HG03060 (cell line): Measurements from ENCODE around the gene OMG.
"Not testable (repeated sequence)": the region's sequence is repeated elsewhere in the genome, so short reads cannot be mapped to it uniquely, and the experiment has no call there.

ENCODE experiments used
- ATAC-seq: cut with Tn5 transposase; IDR thresholded peaks from one replicate; pipeline ENCODE4 v1.9.1; 2021; ENCODE audit warnings: low read depth, moderate number of reproducible peaks; ENCODE audit not compliant: unreplicated experiment

OMG gene

GRCh38 chr17:31266042-31266441 lies 31.0 kb downstream of the OMG start:
- ATAC-seq: no peak

GRCh38 chr17:31262923-31263322 lies 34.1 kb downstream of the OMG start:
- not testable (repeated sequence) for ATAC-seq

- ATAC-seq: no peak
These were observed 35.4 kb downstream of the OMG start for GRCh38 chr17:31261601-31262000.

- no peak for ATAC-seq
These were observed 36.9 kb downstream of the OMG start for GRCh38 chr17:31260151-31260550.

- ATAC-seq: no peak
These were observed 40.1 kb downstream of the OMG start for GRCh38 chr17:31256936-31257335.

- ATAC-seq: no peak
These were observed 42.4 kb downstream of the OMG start for GRCh38 chr17:31254654-31255053.

- ATAC-seq: no peak
These were observed 44.3 kb downstream of the OMG start for GRCh38 chr17:31252741-31253140.

GRCh38 chr17:31251970-31252328 lies 45.1 kb downstream of the OMG start:
- no peak for ATAC-seq

GRCh38 chr17:31251105-31251969 lies 45.7 kb downstream of the OMG start:
- no peak for ATAC-seq

- ATAC-seq: no peak
These were observed 46.8 kb downstream of the OMG start for GRCh38 chr17:31250229-31250628.

- ATAC-seq: no peak
These were observed 47.3 kb downstream of the OMG start for GRCh38 chr17:31249835-31250141.

GRCh38 chr17:31248986-31249834 lies 47.8 kb downstream of the OMG start:
- ATAC-seq: no peak
